ENCODE results near the gene C5orf34.

GRCh38 chr5:43469671-43470391 is 45.1 kb downstream of the C5orf34 start:
- TF ChIP-seq CTCF (IDR thresholded peaks at IDR 0.05) (no peak), POLR2A (IDR thresholded peaks at IDR 0.05) (no peak)
